HG03378 (cell line): ENCODE data around the gene DAB1.

ENCODE experiments used
- ATAC-seq: cut with Tn5 transposase; IDR thresholded peaks from one replicate; pipeline ENCODE4 v1.9.1; 2021; ENCODE audit warnings: mild to moderate bottlenecking, moderate library complexity; ENCODE audit not compliant: unreplicated experiment

Gene DAB1

GRCh38 chr1:57418971-57419370 lies 4.9 kb downstream of the DAB1 start:
- no peak for ATAC-seq

DNA sequence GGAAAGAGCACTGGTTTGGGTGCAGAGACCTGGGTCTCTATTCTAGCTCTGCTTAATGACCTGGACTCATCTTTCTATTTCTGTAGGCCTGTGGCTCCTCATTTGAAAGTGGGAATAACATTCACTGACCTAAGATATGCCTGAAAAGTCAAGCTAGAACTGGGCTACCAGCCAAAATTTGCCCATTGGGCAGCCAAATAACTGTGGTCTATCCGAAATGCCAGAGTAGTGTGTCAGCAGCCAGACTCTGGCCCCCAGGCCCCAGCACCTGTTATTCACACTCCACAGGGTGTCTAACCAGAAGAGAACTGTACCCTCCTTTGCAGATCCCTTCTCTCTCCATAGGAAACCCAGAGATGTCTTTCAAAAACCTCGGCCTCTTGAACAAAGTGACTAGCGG lies 12.6 kb downstream of the DAB1 start:
- ATAC-seq, result no peak

DNA sequence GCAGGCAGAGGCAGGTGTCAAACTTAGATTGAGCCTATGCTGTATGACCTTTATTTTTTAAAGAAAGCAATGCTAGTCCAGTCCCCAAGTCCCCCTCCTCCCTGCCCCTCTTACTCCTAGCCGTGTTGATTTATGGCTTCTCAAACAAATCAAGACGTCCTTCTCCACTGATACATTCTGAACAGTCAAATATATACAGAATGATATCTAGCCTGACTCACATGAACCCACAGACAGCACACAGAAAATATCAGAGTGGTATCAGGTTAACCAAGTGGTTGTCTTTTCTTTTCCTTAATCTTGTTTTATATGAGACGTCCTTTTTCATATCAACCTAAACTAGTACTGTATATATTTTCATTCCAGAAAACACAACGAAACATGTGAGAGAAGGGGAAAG lies 13.4 kb downstream of the DAB1 start:
- ATAC-seq, result no peak

- ATAC-seq, result no peak
These were observed 15.9 kb downstream of the DAB1 start for GRCh38 chr1:57407928-57408327.

DNA sequence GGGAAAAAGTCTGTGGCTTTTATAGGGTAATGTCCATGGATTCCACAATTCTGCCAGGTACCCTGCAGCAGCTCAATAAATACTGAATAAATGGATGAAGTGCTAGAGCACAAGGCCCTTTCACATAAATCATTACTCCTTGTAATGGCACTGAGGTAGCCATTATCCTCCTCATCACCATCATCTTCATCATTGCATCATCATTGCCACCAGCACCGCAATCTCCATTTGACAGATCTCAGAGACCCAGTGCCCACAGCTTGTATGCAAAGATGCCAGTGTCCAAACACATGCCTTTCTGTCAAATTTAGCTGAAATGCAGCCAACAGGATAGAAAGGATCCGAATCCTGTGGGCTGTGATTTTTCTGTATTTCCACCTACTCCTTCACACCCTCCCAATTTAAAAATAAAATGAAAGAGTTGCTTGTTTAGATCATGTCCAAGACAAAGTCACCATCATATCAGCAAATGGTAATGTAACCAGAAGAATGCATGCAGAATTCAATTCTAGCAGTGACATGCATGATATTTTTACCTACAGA lies 17.4 kb downstream of the DAB1 start:
- ATAC-seq, result no peak

DNA sequence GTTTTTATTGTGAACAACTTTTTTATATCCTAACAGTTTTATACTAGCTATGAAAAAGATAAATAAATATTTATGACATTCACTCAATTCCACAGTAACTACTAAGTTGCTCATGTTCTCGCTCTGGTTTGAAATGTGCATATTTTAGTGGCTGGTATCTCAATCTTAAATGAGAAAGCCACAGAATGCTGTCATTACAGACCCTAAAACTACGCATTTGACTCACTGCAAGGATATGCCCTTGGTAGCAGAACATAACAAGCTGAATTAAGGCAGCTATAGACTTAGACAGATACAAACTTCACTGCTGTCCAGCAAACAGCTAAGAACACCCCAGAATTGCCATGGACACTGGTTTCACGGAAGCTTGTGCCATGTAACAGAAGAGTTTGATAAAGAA lies 19.0 kb downstream of the DAB1 start:
- ATAC-seq, result no peak

GRCh38 chr1:57403201-57403600 lies 20.7 kb downstream of the DAB1 start:
- no peak for ATAC-seq

GRCh38 chr1:57401671-57402070 lies 22.2 kb downstream of the DAB1 start:
- no peak for ATAC-seq

DNA sequence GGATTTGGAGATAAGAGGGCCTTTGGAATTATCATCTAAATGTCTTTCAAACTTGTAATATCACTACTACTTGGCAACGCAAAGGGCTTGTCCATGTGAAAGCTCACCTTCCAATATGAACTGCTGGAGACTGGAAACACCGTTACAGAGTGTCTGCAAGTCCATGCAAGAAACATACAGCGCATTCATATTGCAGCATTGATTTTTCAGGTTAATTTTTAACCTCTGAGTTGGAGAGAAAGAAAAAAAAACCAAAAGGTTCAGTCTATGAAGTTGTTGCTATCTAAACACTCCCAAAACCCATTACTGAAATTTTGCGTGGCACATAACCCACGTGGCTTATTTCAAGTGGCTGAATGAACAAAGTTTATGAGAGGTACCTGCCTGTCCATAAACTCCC lies 23.8 kb downstream of the DAB1 start:
- no peak for ATAC-seq

DNA sequence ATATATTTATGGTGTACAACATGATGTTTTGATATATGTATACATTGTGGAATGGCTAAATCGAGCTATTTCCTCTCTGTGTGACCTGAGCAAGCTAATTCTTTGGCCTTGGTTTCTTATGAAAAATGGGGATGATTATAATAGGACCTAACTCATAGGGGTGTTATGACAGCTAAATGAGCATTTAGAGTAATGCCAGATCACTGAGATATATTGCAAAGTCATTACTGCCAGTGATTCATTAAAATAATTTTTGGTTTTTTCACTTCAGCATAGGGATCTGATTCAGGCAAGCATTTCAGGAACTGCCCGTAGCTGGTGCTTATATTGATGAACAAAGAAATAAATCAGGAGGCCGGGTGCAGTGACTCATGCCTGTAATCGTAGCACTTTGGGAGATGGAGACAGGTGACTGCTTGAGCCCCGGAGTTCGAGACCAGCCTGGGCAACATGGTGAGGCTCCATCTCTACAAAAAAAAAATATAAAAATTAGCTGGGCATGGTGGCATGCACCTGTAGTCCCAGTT lies 30.7 kb downstream of the DAB1 start:
- no peak for ATAC-seq

DNA sequence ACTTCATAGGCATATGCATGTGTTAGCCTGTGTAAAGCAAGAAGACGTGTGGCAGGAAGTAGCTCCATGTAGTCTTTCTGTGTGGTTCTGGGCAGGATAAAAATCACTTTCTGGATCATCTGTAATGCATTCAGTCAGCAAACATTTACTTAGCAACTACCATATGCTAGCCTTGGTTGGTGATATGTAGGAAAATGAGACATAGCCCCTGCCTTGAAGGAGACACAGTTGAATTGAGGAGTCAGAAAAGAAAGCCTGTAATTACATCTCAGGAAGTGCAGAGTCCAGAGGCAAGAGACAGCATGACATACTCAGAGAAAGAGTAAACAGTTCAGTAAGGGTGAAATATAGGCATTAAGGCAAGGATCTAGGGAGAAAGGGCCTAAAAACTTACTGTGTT lies 38.5 kb downstream of the DAB1 start:
- no peak for ATAC-seq

DNA sequence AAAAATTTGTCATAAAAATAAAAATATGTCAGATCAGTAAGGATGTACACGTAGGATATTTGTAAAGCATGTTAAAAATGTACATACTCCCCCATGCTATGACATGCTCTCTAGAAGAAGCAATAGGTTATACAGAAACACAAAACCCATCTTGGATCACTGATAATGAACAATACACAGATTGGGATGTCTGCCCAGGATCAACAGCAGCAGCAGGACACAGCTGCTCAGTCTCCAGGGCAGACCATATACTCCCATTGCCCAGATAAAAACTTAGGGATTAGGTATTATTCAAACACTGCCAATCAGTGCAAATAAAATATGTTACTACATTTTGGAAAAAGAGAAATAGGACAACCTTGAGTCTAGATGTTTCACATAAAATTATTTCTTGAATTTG lies 39.0 kb downstream of the DAB1 start:
- no peak for ATAC-seq

DNA sequence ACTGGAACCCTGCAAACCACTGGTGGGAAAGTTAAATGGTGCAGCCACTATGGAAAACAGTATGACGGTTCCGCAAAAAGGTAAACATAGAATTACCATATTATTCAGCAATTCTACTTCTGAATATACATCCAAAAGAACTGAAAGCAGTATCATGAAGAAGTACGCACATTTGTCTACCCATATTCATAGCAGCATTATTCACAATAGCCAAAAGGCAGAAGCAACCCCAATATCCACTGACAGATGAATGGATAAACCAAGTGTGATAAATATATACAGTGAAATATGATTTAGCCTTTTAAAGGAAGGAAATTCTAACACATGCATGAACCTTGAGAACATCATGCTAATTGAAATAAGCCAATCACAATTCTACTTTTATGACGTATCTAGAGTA lies 39.6 kb downstream of the DAB1 start:
- ATAC-seq, result no peak

DNA sequence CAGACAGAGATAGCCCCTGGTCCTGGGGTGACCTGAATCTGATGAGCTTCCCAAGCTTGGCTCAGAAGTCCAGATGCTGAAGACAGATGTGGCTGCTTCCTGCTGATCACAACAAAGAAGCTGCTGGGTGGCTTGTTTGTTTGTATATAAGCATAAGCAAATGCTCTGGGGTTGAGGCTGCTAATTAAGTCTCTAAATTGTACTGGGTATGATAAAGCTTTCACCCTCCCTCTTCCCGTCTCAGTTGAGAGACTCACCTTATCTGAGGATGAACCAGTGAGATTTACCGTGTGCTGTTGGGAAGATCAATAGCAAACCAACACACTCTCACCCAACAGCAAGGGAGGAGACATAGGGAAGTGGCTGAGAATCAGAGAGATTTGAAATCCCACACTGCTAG lies 42.0 kb downstream of the DAB1 start:
- ATAC-seq, result no peak

- no peak for ATAC-seq
These were observed 42.4 kb downstream of the DAB1 start for GRCh38 chr1:57381426-57381825.

- ATAC-seq, result no peak
These were observed 42.9 kb downstream of the DAB1 start for GRCh38 chr1:57380923-57381322.

DNA sequence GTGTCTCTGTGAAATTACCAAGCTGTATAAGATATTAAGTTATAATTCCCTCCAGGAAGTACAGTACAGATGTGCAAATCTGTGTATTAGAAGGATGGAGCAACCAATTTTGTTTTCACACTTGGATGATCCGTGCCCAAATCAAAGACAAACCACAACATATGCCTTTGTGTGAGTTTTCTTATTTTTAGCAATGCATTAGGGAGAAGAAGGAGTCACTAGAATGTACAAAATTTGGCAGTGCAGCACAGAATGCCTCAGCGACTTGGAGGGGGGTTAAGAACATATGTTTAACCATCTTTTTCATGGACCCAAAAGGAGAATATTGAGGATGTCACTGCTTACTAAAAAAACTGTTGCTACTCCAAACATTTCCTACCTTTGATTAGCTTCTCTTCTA lies 45.3 kb downstream of the DAB1 start:
- ATAC-seq, result no peak

DNA sequence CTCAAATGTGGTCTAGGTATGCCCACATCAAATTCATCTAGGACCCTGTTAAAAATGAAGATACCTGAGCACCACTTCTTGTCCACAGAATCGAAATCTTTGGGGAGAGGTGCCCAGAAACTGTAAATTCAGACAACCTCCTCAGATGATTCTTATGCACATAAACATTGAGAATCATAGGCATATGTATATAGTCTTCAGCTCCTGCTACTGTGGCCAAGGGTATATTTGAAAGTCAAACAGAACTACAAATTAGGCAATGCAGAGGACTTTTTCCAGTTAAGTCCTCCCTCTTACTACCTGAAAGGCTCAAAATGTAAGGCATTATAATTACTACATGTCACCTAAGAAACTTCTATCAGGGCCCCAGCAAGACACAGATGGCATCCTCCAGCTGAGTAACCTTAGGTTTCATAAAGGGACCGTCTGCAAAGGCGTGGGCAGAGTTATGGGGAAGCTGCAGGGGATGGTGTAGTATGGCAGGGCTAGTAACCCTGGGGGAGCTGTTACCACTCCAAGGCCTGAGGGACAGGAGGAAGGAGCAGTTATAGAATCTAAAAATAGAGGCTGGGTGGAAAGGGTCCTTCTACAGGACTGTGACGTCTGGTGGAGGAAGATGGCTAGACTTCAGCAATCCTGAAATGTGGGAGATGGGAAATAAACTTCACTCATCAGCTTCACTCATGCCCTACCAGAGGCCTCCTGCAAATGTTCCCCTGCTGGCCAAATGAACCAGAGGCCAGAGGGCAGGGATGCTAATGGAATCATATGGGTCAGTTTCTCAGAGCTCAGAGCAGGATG lies 46.3 kb downstream of the DAB1 start:
- ATAC-seq, result no peak

DNA sequence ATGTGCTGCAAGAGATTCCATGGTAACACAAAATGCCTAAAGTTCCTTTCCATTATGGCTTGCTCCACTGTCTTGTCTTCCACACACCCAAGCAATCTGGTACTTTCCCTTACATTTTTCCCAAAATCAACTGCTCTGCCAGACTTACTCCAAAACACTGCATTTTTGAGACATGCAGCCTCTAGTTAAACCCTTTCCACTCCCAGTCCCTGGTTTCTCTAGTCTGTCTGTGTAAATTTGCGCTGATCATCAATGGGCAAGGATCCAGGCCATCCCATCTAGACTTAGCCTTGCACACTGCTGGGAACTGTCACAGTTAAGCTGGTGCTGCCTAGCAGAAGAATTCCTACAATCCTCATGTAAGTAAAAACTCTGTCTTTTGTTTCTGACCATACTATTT lies 47.8 kb downstream of the DAB1 start:
- ATAC-seq, result no peak

GRCh38 chr1:57369889-57370288 lies 54.0 kb downstream of the DAB1 start:
- ATAC-seq, result no peak

GRCh38 chr1:57367945-57368344 lies 55.9 kb downstream of the DAB1 start:
- no peak for ATAC-seq

DNA sequence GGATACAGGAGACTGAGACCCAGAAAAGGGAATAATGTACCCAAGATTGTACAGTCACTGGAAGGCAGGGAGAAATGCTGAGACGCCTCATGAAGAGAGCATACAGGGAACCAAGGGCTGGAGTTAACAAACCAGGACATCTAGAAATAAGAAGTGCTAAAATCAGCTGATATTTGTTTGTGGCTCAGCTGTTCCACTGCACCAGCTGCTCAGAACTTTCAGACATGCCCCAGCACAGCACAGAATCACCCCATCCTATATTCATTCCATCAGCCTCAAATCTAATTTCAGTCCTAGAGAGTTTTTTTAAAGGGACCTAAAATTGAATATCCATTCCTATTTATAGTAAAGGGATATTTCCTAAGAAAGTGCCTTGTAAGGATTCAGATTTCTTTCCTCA lies 60.2 kb downstream of the DAB1 start:
- no peak for ATAC-seq

DNA sequence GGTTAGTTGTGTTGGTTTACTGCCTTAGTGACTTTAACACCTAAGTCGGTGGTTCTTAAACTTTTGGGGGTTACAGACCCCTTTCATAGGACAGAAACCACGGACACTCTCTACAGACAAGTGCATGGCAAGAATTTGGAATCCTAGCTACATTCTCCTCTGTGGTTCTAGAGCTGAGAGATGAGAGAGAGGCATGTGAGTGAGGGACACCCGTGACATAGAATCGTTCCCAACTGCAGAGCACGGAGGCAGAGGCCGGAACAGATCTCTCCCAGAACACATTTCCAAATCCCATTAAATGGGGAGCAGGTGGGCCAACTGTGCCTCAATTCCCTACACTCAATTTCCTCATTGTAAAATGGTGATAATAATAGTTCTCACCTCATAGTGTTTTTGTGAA lies 60.7 kb downstream of the DAB1 start:
- ATAC-seq, result no peak
